Hepatic stellate cell (primary cell): ENCODE data around the gene IL32.
A peak's percentile ranks its signal among the peaks of the same experiment; 100 is the strongest.

Experiments used
- DNase-seq: peaks from one replicate; pipeline ENCODE4 v3.0.0; 2011; ENCODE audit warnings: low spot score

Gene IL32

DNA sequence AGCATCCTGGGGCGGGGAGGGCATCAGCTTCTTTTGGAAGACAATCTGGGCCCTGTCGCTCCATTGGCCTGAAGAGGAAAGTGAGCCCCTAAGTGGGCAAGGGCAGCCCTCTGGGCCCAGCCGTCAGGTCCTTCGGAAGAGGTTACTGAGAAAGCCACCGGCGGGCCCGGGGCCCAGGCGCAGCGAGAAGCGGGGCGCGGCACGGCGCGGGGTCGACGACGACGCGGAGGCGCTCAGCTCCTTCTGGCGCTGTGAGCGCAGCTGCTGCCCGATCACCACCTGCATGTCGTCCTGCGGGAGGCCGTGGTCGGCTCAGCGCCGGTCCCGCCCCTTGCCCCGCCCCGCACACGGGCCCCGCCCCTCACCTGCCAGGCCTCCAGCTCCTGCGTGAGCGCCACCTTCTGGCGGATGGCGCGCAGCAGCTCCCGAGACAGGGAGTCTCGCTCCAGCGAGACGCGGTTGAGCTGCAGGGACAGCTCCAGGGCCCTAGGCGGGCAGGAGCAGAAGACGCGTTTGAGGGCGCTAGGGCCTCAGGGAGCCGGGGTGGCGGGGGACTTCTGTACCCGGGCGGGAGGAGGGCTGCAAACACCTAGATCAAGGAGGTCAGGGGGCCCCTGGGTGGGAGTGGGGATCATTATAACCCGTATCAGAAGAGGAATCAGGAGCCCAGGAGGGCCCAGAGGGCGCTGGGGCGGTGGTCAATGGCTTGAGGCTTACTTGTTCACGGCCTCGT lies 37.3 kb upstream of the IL32 start:
- DNase-seq: no peak

DNA sequence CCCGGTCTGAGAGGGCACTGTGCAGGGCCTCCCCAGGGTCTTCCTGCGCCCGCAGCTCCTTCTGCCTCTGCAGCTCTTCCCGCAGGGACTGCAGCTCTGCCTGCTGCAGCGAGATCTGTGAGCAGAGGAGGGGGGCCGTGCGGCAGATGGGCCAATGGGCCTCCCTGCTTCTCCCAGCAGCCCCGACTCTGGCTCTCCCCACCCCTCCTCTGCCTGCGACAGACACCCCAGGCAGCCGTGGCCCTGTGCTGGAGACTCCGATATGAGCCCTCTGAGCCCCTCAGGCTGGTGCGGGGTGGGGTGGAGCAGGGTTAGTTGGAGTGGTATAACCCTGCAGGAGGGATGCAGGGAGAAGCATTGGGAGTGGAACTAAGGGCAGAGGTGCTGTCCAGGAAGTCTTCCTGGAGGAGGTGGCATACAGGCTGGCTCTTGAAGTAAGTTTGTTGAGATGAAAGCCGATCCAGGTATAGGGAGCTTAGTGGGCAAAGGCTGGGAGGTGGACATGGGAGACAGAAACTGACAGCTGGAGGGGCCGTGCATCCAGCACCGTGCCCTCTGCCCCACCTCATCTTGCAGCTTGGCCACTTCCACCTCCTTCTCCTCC lies 36.6 kb upstream of the IL32 start:
- no peak for DNase-seq

DNA sequence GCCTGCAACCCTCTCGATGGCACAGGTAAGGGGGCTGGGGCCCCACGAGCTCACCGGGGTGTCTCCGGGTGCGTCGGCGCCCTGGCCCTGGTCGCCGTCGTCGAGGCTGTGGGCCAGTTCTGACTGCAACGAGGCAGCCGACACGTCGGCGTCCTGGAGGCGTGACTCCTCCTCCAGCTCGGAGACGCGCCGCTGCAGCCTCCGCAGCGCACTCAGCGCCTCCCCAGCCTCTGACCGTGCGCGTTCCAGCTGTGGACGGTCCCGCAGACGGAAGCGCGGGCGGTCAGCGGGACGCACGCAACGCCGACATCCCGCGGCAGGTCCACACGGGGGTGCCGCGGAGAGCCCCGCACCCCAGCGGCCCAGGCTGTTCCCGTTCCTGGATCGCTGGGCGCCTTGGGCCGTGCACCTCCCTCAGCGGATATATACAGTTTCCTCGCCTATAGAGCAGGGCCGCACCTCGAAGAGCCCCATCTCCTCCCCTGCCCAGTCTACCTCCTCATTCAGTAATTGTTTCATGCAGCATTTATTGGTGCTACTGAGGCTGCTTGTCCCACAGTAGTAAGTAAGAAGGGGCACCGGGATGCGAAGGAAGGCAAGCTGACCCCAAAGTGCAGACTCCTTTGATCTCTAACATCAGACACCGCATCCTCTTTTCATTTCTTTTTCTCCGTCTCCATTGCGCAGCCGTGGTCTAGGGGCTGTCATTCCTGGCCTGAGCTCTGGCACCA lies 35.8 kb upstream of the IL32 start:
- DNase-seq: peak; percentile 71

DNA sequence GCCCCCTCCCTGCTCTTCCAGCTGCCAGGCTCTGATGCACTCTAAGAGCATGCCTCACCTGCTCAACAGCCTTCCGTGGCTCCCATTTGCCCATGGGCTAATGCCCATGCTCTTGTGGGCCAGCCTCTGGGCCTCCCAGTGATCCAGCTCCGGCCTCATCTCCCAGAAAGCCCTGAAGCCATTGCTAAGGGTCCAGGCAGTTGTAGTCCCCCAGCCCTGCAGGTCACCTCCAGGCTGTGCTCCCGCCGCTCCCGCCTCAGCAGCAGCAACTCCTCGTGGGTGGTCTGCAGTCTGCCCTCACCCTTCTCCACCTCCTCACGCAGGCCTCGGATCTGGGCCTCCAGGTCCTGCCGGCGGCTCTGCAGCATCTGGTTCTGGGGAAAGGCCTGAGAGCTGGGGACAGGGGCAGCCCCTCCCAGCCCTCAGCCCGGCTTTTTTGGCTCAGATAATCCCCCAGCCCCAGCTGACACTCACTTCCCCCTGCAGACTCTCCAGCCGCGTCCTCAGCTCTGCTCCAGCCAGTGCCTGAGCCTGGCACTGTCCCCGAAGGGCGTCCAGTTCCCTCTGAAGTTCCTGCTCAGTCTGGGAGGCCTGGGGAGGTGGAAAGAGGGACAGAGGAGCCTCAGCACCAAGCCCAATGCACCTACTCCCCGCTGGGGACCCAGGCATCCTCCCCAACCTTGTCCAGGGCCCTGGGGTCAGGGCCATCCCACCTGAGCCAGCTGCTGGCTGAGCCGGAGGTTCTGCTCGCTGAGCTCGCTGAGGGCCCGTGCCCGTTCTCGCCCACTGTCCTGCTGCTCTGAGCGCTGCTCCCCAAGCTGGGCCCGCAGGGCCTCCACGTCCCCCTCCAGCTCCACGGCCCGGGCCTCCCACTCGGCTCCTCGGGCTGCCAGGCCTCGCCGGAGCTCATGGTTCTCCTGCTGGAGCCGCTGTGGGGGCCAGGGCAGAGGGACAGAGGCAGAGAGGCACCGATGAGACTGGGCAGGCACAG lies 34.9 kb upstream of the IL32 start:
- DNase-seq: no peak

DNA sequence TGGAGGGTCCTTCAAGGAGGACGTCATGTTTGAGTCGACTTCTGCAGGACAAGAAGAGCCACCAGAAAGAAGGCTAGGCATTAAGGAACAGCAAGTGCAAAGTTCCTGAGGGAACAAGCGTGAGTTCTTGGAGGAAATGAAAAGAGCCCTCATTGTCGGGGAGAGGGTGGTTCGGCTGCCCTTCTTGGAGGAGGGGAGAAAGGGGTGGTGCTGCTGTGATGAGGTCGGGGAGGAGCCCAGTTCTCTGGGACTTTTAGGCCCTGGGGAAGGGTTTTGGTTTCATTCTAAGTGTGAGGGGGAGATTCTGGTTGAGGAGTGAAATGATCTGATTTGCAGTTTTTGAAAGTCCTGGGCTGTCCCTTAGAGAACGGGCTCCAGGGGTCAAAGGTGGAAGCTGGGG lies 32.8 kb upstream of the IL32 start:
- DNase-seq: no peak

DNA sequence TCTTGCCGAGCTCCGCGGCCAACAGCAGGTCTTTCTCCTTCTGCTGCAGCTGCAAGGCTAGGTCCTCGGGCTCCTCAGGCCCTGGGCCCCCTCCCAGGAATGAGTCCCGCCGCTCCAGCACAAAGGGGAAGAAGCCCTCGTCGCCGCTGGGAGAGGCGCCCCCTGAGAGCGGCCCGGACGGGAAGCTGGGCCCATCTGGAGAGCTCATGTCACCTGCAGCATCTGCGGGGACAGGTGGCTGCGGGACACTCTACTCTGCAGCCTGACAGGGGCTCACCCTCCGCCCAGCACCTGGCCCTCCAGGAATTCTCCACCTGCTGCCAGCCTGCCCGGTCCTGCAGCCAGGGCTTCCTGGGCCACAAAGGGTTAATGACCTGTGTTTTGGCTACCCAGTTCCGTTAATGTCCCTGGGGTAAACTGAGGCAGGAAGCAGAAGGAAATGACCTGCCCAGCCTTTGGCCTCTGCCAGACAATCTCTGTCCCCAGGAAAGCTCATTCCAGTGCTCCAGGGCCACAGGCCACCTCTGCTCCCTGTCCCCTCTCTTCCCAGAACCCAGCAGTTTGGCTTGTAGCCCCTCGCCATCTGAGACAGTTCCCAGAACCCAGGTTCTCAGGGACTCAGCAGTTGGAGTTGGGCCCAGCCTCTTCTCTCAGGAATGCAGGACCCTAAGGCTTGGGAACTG lies 30.0 kb upstream of the IL32 start:
- DNase-seq: no peak

DNA sequence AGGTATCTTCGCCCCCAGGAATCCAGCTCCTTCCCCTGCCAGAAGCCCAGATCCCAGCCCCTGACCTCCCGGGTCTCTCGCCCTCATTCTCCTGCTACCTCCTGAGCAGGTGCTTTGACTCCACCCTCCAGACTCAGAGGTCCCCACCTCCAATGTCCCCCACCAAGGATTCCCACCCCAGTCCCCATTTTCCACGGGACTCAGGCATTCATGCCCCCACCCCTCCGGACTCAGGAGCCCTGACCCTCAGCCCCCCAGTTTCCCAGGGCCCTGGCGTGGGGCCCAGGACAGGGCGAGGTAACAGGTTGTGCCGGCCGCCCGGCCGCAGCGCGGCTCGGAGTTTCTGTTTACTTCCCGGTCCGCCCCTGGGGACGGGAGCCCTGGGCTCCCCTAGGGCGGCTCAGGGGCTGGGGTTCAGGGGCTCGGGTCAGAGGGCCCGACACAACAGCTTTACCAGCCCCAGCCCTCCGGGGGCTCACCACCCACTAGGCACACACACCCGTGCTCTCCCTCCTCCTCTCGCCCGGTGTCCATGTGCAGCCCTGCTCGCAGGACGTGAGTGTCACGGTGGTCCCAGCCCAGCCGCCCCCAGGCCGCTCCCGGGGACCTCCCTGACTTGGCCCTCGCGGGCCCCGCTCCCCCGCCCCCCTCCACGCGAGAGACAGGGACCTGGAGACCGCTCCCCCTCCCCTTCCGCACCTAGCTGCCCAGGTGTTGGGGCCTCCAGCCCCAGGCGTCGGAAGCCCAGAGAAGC lies 29.3 kb upstream of the IL32 start:
- no peak for DNase-seq

DNA sequence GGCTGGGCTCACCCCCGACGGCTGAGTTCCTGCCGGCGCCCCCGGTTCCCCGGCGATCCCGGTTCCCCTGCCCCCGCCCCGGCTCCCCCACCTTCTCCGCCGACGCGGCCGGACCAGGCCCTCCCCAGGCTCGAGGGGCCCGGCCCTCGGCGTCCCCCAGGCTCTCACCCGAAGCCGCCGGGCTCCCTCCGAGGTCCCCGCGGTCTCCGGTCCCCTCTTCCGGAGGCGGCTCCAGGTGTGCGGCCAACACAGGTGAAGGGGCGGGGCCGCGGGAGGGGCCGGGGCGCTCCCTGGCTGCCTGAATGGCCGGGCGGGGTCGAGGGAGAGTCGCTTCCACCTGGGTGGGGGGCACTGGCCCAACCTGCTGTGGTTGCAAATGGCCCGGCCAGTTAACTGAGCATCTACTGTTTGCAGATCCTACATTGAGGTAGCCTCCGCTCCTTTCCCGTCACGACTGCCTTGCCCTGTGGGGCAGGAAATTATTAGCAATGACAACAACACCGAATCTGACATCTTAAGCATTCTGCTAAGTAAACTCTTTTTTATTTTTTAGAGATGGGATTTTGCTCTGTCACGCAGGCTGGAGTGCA lies 28.6 kb upstream of the IL32 start, which contains the start of gene BICDL2:
BICDL2 (minus strand) TSS at position 219 of the 590 bp plus-strand sequence. CDS start 1,448 bp downstream, outside the sequence.
- DNase-seq: no peak

DNA sequence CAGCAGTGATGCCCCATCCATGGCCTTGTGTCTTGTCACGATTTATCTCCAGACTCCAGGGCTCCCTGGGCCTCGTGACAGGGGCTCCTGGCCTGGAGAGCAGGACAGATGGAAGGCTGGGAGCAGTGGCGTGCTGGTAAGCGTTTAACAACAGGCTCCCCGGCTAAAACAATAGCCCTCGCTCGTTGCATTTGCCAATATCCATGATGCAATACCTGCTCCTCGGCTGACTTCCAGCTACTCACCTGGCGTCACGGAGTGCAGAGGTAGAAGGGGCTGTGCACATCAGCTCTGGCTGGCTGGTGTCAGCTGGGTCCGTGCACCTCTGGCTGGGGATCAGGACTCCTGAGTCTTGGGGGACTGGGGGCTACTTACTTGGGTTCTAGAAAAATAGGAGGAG lies 27.2 kb upstream of the IL32 start:
- no peak for DNase-seq

DNA sequence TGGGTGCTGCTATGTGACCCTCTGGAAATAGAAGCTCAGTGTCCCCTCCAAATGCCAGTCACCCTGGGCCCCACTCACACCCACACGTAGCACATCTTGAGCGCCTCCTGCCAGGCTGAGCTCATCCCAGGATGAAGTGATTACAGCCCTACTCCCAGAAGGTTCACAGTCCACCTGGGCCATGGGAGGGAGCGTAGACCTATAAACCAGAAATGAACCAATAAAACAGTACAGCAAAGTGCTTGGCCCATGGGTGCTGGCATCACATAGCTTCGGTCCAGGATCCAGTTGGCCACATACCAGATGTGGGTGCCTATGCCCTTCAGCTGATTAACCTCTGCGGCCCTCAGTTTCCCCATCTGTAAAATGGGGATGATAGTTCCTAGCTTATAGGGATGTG lies 26.5 kb upstream of the IL32 start:
- no peak for DNase-seq

DNA sequence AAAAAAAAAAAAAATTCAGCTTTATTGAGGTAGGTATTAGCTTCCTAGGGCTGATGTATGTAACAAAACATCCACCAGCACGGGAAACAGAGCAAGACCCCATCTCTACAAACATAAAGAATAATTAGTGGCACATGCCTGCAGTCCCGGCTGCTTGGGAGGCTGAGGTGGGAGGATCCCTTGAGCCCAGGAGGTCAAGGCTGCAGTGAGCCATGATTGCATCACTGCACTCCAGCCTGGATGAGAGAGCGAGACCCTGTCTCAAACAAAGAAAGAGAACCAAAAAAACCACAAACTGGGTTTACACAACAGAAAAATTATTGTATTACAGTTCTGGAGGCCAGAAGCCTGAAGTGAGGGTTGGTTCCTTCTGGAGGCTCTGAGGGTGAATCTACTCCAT lies 23.1 kb upstream of the IL32 start:
- no peak for DNase-seq

DNA sequence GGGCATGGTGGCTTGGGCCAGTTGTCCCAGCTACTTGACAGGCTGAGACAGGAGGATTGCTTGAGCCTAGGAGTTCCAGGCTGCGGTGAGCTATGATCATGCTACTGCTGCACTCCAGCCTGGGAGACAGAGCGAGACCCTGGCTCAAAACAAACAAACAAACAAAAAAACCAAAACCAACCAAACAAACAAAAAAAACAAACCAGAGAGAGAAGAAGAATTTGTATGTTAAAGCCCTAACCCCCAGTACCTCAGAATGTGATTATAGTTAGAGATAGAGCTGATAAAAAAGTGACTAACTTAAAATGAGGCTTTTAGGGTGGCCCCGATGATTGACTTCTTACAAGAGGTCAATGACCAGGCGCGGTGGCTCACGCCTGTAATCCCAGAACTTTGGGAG lies 20.7 kb upstream of the IL32 start:
- no peak for DNase-seq

DNA sequence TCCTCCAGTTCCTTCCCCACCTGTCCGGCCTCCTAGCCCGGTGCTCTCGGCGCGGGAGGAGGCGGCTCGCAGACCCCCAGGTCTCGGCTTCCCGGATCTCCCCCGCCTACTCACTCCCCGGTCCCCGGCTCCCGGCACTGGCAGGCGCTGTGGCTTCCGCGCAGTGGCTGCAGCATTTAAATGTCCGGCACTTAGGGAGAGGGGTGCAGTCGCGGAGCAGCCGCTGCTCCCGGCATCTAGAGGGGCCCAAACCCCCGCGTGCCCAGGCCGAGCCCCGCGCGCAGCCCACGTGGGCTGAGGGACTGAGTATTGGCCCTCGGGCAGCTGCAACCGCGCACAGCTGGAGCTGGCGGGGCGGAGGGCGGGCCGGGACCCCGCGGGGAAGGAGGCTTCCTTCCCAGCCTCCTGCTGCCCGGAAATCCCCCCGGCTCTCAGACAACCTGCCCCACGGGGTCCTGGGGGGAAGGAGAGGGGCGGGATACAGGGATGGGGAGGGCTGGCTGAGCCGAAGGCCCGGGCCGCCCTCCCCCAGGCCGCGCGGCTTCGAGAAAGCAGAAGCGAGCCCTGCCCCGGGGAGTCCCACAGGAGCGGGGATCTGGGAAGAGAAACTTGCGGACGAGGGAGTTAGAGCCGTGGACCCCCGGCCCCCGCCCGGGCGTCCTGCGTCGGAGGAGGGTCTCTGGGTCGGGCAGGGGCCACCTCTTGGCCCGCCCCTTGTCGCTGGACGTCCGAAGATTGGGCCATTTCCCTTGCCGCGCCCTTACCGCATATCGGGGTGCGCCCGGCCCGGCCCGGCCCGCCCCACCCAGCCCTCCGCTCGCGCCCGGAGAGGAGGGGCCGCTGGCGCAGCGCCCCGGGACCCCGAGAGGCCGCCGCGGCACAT lies 19.4 kb upstream of the IL32 start, which contains the start of gene MMP25:
MMP25 (plus strand) TSS at position 804 of the 883 bp plus-strand sequence. CDS start 357 bp downstream, outside the sequence.
- DNase-seq: no peak

DNA sequence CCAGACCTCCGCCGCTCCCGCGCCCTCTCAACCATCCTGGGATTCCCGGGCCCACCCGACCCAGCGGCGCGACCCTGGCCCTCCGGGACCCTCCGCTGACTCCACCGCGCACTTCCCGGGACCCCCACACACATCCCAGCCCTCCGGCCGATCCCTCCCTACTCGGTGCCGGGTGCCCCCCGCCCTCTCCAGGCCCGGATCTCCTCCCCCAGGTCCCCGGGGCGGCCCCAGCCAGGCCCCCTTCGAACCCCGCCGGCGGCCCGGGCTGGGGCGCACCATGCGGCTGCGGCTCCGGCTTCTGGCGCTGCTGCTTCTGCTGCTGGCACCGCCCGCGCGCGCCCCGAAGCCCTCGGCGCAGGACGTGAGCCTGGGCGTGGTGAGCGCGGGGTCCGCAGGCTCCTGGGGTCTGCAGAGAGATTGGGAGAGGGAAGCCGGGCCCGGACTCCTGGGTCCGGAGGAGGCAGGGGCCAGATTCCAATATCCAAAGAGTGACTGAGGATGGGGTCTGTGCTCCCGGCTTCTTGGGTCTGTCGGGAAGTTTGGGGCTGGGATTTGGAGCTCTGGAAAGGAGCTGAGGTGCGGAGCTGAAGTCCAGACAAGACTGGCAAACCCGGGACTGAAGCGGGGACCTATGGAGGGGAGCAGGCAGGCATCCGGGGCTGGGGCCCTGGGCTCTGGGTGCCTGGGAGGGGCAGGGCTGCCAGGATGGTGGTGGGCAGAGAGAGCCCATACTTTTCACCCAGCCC lies 18.6 kb upstream of the IL32 start:
- DNase-seq: no peak

DNA sequence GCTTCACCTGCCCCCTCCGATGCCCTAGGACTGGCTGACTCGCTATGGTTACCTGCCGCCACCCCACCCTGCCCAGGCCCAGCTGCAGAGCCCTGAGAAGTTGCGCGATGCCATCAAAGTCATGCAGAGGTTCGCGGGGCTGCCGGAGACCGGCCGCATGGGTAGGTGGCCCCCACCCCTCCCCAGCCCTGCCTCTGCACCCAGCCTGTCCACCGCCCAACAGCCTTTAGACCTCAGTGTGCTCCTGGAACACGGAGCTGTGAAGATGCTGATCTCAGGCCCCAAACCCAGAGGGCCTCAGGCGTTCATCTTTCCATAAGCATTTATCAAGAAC lies 18.1 kb upstream of the IL32 start:
- DNase-seq: no peak

DNA sequence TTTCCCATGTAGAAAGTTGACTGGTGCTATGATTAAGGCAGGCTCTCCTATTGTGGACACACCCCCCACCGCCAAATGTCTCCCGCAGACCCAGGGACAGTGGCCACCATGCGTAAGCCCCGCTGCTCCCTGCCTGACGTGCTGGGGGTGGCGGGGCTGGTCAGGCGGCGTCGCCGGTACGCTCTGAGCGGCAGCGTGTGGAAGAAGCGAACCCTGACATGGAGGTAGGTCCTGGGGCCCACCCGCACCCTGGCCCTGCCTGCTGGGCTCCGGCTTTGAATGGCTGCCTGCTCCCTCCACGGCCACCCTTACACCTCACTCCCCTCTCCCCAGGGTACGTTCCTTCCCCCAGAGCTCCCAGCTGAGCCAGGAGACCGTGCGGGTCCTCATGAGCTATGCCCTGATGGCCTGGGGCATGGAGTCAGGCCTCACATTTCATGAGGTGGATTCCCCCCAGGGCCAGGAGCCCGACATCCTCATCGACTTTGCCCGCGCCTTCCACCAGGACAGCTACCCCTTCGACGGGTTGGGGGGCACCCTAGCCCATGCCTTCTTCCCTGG lies 15.4 kb upstream of the IL32 start:
- no peak for DNase-seq

DNA sequence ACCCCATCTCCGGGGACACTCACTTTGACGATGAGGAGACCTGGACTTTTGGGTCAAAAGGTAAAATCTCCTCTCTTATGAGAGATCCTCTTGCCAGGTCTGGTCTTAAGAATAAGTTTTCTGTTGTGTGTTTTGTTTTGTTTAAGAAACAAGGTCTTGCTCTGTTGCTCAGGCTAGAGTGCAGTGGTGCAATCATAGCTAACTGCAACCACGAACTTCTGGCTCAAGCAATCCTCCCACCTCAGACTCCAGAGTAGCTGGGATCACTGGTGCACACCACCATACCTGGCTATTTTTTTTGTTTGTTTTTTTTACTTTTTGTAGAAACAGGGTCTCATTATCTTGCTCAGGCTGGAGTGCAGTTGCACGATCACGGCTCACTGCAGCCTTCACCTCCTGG lies 15.0 kb upstream of the IL32 start:
- DNase-seq: no peak

DNA sequence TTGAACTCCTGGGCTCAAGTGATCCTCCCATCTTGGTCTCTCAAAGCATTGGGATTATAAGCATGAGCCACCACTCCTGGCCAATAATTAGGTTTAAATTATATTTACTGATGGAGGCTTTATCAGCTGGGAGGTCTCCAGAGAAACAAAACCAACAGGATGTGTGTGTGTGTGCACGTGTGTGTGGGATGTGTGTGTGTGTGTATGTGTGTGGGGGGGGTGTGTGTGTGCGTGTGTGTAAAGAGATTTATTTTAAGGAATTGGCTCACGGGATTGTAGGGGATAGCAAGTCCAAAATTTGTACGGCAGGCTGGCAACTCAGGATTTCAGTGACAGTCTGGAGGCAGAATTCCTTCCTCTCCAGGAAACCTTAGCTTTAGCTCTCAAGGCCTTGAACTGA lies 14.4 kb upstream of the IL32 start:
- no peak for DNase-seq
